GM19395 (cell line): Measurements from ENCODE around the gene ITPRIPL1.
"Not testable (repeated sequence)": the region's sequence is repeated elsewhere in the genome, so short reads cannot be mapped to it uniquely, and the experiment has no call there.

Experiments used
- ATAC-seq: cut with Tn5 transposase; IDR thresholded peaks from one replicate; pipeline ENCODE4 v1.9.1; 2021; ENCODE audit warnings: mild to moderate bottlenecking, moderate library complexity; ENCODE audit not compliant: unreplicated experiment

The ITPRIPL1 gene, protein sequence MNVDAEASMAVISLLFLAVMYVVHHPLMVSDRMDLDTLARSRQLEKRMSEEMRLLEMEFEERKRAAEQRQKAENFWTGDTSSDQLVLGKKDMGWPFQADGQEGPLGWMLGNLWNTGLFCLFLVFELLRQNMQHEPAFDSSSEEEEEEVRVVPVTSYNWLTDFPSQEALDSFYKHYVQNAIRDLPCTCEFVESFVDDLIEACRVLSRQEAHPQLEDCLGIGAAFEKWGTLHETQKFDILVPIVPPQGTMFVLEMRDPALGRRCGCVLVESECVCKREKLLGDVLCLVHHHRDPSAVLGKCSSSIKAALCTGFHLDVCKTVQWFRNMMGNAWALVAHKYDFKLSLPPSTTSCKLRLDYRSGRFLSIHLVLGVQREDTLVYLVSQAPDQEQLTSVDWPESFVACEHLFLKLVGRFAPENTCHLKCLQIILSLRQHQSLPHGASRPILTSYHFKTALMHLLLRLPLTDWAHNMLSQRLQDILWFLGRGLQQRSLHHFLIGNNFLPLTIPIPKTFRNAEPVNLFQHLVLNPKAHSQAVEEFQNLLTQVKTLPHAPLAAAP

DNA sequence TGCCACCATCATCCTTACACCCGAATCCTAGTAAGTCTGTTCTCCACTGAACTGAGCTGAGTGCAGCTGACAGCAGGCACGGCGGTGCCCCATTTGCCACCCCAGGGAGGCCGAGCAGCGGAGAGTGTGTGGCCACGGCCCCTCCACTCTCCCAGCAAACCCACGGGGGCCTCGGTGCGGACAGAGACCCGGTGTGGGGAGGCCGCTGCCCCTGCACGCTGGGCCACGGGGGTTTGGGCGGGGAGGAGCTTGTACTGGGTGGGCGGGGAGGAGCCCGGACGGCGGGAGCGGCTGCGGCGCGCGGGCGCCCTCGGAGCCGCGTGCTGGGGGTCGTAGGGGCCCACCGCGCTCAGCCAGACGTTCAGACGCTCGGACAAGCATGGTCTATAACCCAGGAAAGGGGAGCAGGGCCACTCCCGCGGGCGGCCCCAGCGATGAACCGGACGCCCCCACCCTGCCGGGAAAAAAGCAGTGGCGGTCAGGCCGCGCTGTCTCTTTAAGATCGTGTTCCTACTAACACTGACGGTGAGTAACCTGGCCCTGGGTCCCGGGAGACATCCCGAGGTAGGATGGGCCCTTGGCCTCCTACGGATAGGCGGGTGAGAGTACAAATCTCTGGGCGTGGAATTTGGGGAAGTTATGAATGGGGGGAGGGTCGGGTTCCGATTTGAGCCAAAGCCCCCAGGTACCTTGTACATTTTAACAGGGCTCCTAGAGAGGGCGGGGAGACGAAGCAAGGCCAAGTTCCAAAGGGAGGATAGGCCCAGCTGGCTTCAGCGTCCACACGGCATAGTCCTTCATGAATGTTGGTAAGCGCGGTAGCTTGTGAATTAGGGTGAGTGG lies at the start of gene ITPRIPL1:
ITPRIPL1 (plus strand) TSS at position 277 of the 843 bp plus-strand sequence; CDS start at position 800, 523 bp downstream.
- no peak for ATAC-seq

GRCh38 chr2:96276787-96277499 lies 48.2 kb upstream of the ITPRIPL1 start:
- no peak for ATAC-seq

DNA sequence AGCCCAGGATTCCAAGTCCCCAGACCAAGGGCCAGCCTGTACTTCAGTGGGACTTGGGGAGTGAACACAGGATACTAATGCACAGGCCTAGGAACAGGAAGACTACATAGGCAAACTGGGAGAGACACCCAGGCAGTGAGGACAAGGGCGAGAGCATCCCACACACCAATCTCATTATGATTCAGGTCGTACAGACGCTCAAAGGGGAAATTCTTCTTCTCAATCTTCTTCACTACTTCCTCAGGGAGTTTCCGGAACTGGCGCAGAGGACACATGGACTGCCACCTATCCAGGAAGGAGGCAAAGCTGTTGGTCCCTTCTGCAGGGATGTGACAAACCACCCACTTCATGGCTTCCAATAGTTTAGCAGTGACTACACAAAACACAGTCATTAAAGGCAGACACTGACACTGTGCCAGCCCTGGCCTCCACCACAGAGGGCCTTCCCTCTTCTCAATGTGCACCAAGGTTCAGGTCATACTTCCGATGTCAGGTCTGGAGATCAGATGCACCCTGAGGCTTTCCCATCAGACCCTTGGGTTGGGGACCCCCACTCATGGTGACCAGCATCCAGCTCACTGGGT lies 37.8 kb upstream of the ITPRIPL1 start:
- no peak for ATAC-seq

- no peak for ATAC-seq
Measured at GRCh38 chr2:96291751-96292150, 33.4 kb upstream of the ITPRIPL1 start.

DNA sequence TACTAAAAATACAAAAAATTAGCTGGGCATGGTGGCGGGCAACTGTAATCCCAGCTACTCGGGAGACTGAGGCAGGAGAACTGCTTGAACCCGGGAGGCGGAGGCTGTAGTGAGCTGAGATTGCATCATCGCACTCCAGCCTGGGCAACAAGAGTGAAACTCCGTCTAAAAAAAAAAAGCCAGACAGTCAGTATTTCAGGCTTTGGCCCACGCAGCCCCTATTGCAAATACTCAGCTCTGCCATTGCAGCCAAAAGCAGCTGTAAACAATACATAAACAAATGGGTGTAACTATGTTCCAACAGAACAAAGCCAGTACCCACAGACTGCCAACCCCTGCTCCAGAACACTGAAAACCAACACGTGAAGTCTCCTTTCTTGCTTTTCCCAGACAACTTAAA lies 30.8 kb upstream of the ITPRIPL1 start:
- not testable (repeated sequence) for ATAC-seq

DNA sequence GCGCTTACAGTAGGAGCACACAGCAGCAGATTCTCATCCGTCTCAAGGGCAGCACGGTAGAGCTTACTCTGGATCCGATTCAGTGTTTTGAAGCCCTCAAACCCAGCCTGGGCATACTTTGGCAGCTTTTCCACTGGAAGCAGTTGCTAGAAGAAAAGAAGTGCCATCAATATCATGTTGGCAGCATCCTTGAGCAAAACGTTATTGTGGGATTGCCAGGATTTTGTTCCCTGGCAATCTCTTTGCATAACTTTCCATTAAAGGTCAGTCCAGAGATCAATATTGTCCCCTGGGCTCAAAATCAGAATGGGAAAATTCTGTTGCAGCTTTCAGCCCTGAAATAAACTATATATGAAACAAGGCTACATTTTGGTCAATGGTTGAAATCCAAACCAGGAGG lies 28.2 kb upstream of the ITPRIPL1 start:
- ATAC-seq: no peak

GRCh38 chr2:96301865-96302264 lies 23.3 kb upstream of the ITPRIPL1 start:
- no peak for ATAC-seq

DNA sequence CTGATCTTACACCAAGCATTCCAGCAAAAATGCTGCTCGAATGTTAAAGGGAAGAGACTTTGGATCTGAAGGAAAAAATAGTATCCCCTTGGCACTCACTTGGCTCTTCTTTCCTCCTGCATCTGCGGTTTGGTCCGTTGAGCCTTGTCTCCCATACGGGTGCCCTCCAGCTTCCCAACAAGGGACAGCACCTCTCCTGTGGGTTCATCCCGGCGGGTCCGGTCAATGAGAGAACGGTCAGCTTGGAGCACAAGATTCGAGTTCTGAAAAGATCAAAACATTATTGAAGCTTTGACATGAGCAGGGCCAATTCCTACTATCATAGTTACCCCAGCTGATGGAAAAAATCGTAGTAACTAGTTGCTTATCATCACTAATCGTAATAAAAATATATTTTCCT lies 20.5 kb upstream of the ITPRIPL1 start:
- ATAC-seq: no peak

- ATAC-seq: peak; percentile 91
Measured at GRCh38 chr2:96305091-96305978, 19.8 kb upstream of the ITPRIPL1 start, which contains the start of gene SNRNP200. Gene SNRNP200 (minus strand): TSS chr2:96305546. CDS start chr2:96305437, 109 bp downstream.

GRCh38 chr2:96305979-96306308 lies 19.2 kb upstream of the ITPRIPL1 start:
- ATAC-seq: no peak

DNA sequence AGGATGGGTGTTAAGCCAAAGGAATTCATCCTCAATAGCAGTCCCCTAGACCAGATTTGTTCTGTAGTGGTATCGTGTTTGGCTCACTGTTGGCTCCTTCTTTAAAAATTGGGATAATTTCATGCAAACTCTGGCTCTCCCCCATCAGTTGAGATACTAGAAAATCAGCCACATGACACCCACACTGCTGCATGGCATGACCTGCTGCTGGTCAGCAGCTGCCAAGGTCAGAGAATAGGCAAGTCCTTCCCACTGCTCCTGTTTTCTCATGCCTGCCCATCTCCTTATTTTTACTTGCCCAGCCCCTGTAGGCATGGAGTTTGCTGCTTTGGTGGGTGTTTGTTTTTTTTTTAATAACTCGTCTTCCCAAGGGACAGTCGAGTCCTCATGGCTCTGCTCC lies 18.7 kb upstream of the ITPRIPL1 start:
- no peak for ATAC-seq

DNA sequence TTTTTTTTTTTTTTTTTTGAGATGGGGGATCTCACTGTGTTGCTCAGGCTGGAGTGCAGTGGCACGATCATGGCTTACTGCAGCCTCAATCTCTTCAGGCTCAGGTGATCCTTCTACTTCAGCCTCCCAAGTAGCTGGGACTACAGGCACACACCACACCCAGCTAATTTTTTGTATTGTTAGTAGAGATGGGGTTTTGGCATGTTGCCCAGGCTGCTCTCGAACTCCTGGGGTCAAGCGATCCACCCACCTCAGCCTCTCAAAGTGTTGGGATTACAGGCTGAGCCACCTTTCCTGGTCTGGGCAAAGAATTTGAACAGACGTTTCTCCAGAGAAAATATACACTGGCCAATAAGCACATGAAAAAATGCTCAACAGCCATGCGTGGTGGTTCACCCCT lies 16.9 kb upstream of the ITPRIPL1 start:
- ATAC-seq: no peak

DNA sequence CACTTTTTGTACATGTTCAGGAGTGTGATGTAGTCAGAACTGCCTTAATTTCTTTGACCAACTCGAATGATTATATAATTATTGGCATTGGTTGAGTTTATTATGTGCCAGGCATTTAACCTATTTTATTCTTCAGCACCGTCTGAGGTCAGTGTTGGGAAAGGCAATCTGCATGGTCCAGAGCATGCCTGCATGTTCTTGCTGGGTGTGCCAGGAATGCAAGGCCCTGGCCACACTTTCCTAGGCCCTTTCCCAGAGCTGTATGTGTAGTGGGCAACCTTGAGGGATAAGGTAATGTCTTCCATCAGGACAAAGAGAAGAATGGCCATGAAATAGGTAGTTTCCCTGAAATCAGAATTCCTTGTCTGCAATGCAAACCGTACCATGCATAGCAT lies 10.1 kb upstream of the ITPRIPL1 start:
- no peak for ATAC-seq

DNA sequence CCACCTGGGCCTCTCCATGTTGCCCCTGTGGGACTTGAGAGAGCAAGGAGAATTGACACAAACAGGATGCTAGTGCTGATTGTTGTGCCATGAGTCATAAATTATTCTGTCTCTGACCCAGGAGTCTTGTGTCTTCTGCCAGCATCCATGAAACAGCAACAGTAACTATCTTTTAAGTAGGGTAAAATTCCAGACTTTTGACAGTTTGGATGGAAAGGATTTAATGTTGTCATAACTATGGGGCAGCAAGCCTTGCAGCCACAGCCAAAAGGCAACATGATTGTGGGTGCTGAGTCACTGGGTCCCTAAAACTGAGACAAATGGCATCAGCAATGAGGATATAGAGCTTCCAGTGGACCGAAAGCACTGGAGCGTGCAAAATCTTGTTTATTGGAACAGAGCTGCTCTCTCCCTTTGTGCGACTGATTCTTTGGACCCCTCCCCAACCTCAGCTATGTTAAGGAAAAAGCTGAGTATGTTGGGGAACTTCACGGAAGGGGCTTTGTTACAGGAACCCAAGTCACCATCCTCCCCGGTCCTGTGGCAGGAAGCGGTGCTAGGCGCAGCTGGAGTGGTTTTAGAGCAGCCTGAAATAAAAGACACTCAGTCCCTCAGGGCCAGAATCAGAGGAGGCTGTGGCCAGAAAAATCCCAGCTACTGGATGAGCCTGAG lies 9.6 kb upstream of the ITPRIPL1 start:
- no peak for ATAC-seq

DNA sequence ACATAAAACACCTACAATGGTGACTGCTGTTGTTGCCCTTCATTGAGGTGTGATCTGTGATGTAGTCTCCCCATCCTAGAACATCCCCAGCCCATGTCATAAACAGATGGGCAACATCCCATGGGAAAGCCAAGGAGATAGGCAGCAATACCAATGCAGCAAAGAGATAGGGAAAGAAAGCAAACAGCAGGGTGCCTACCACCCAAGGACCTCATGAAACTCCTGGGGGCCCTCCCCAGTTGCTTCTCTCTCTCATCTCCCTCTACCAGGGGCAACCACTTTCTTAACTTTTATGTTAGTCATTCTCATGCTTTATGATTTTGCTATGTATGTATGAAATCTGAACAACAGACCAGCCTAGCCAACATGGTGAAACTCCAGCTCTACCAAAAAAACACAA lies 8.1 kb upstream of the ITPRIPL1 start:
- ATAC-seq: no peak

DNA sequence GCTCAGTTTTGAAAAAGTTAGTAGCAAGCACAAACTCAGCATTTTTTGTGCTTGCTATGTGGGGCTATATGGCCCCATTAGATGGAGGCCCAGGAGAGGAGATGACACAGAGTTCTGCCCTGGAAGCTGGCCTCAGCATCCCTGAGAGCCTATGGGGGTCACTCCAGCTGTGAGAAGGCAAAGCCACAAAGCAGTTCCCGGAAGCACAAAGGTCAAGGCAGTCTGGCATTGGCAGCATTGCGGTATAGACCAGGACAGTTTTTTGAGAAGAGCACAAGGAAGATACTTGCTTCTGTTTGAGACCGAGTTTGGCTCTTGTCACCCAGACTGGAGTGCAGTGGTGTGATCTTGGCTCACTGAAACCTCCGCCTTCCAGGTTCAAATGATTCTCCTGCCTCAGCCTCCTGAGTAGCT lies 7.5 kb upstream of the ITPRIPL1 start:
- ATAC-seq: no peak

DNA sequence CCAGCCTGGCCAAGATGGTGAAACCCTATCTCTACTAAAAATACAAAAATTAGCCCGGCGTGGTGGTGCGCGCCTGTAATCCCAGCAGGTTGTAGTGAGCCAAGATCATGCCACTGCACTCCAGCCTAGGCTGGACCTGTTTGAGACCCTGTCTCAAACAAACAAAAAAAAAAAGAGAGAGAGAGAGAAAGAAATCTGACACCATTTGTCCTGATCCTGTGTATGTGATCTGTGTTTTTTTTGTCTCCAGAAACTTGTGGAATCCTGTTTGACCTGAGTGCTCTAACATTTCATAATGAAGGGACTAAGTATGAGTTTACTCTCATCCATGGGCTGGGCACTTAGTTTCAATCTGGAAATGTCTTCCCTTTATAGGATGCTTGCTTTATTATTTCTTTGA lies 6.4 kb upstream of the ITPRIPL1 start:
- ATAC-seq: no peak

- ATAC-seq: no peak
Measured at GRCh38 chr2:96319396-96319795, 5.7 kb upstream of the ITPRIPL1 start.

- ATAC-seq: no peak
Measured at GRCh38 chr2:96320326-96320725, 4.8 kb upstream of the ITPRIPL1 start.
